K562 (cell line): ENCODE results near the gene MXI1. TPM values are rescaled to one million over a fixed set of nuclear protein-coding genes. Genes with fewer than 3 reads are reported as not detected.

Source experiments
- ATAC-seq: fragments of 200-7000 bp; cut with Tn5 transposase; 3 replicates; pipeline ENCODE4 v1.9.1; 2020; ENCODE audit warnings: moderate library complexity
- BruUV-seq: library from RNA; stranded (reverse); fragments of 400-500 nt; replicated peaks from 2 replicates; lab custom pipeline; 2021; lab: Mats Ljungman, UMichigan
- CTCF ChIA-PET: fragments of 300-600 bp; formaldehyde crosslinking; extraction: SDS; loops from one replicate; lab custom pipeline; 2021; ENCODE audit warnings: low intra/inter-chr PET ratio; lab: Yijun Ruan, JAX
- POLR2A ChIA-PET: fragments of 300-600, 350-650 bp; sonication (Branson Sonifier 250); formaldehyde crosslinking; extraction: SDS; loops from one replicate; lab custom pipeline; 2021; ENCODE audit warnings: antibody characterized with exemption, inconsistent platforms; lab: Yijun Ruan, JAX
- DNase-seq, 4 experiments: peaks; one replicate each; pipeline versions ENCODE4 v3.0.0 to v3.0.0-alpha.2; 2011 to 2018; ENCODE audit warnings: low spot score in 3 of 4, mixed read lengths in 3 of 4; ENCODE audit errors: extremely low read depth in 1 of 4
- FAIRE-seq: peaks from 2 replicates; lab custom pipeline; 2011; peaks lifted over from hg19 to GRCh38; lab: Jason Lieb, UNC
- H2AFZ ChIP-seq: 2 replicates; pipeline ENCODE4 v1.6.0; 2011; ENCODE audit warnings: low read depth, low read length, control low read depth, inconsistent platforms
- H3K27ac ChIP-seq: fragments of 200-600 bp; 3 replicates; pipeline ENCODE4 v1.8.0; 2011; ENCODE audit warnings: low read depth, mild to moderate bottlenecking, control low read depth, inconsistent platforms, low read length, moderate library complexity, mixed read lengths; ENCODE audit errors: extremely low read depth
- H3K27me3 ChIP-seq, 2 experiments: fragments of 300-600 bp in 1 of 2; 2 replicates in 1 of 2; 3 replicates in 1 of 2; pipeline versions ENCODE4 v1.6.0 to v1.8.0; 2011; ENCODE audit warnings: inconsistent platforms in 2 of 2, low read length in 2 of 2, mild to moderate bottlenecking in 1 of 2, mixed read lengths in 1 of 2, moderate library complexity in 1 of 2; ENCODE audit not compliant: control insufficient read depth in 2 of 2, insufficient read depth in 2 of 2
- H3K36me3 ChIP-seq: fragments of 300-600 bp; 3 replicates; pipeline ENCODE4 v1.8.0; 2011; ENCODE audit warnings: mild to moderate bottlenecking, low read length, inconsistent platforms; ENCODE audit not compliant: control insufficient read depth, insufficient read depth
- H3K4me1 ChIP-seq, 2 experiments: fragments of 200-600 bp in 1 of 2; replicated peaks in 1 of 2; 2 replicates in 1 of 2; 3 replicates in 1 of 2; pipeline versions ENCODE4 v1.5.1 to v1.8.0; 2011; ENCODE audit warnings: inconsistent platforms in 2 of 2, low read length in 2 of 2, mild to moderate bottlenecking in 1 of 2, mixed read lengths in 1 of 2, moderate library complexity in 1 of 2; ENCODE audit not compliant: control insufficient read depth in 2 of 2, insufficient read depth in 2 of 2
- H3K4me2 ChIP-seq: 2 replicates; pipeline ENCODE4 v1.6.1; 2011; ENCODE audit warnings: low read length, control low read depth, inconsistent platforms, mixed read lengths; ENCODE audit not compliant: insufficient read depth
- H3K4me3 ChIP-seq: fragments of 200-600 bp; sonication (generic), shearing (Covaris generic); 2 replicates; pipeline ENCODE4 v1.5.1; 2016; ENCODE audit warnings: control low read depth, inconsistent platforms
- H3K79me2 ChIP-seq: fragments of 200-600 bp; 3 replicates; pipeline ENCODE4 v1.8.0; 2011; ENCODE audit warnings: low read length, inconsistent platforms; ENCODE audit not compliant: control insufficient read depth, insufficient read depth
- H3K9ac ChIP-seq, 2 experiments: 2 replicates each; pipeline versions ENCODE4 v1.6.0 to v1.6.1; 2011; ENCODE audit warnings: low read depth in 2 of 2, low read length in 2 of 2, control low read depth in 1 of 2, inconsistent platforms in 1 of 2, mild to moderate bottlenecking in 1 of 2, mixed read lengths in 1 of 2; ENCODE audit not compliant: insufficient read depth in 1 of 2
- H3K9me1 ChIP-seq: one replicate; pipeline ENCODE4 v1.6.0; 2011; ENCODE audit warnings: inconsistent platforms, mild to moderate bottlenecking, low read length, moderate library complexity; ENCODE audit not compliant: control insufficient read depth, insufficient read depth
- H3K9me3 ChIP-seq: replicated peaks from 2 replicates; pipeline ENCODE4 v1.5.1; 2011; ENCODE audit warnings: low read depth, low read length, inconsistent platforms; ENCODE audit not compliant: control insufficient read depth, insufficient read depth
- H4K20me1 ChIP-seq: replicated peaks from 2 replicates; pipeline ENCODE4 v1.6.1; 2011; ENCODE audit warnings: low read length, inconsistent platforms, mixed read lengths; ENCODE audit not compliant: control insufficient read depth, insufficient read depth
- ARID1B ChIP-seq: fragments of 450-650 bp; IDR thresholded peaks from 2 replicates; pipeline ENCODE4 v1.6.1; 2016; ENCODE audit warnings: antibody characterized with exemption, mild to moderate bottlenecking, inconsistent platforms
- ATF1 ChIP-seq, 2 experiments: fragments of 450-650 bp in 1 of 2; IDR thresholded peaks; 2 replicates each; pipeline ENCODE4 v1.6.1; 2016; ENCODE audit warnings: missing compliant biosample characterization in 1 of 2, missing genetic modification characterization in 1 of 2
- CBX2 ChIP-seq: fragments of 200-600 bp; sonication (generic); IDR thresholded peaks from one replicate; pipeline ENCODE4 v1.6.1; 2012; ENCODE audit warnings: mild to moderate bottlenecking, low read length, inconsistent platforms; ENCODE audit not compliant: insufficient read depth, poor library complexity, severe bottlenecking
- CHCHD3 ChIP-seq: fragments of 250-450 bp; sonication (Bioruptor Pico); IDR thresholded peaks from 2 replicates; pipeline ENCODE4 v2.1.2; 2022; ENCODE audit warnings: mild to moderate bottlenecking
- E2F1 ChIP-seq: sonication (generic); formaldehyde crosslinking; IDR thresholded peaks from 2 replicates; pipeline ENCODE4 v1.8.1; 2023; ENCODE audit warnings: mild to moderate bottlenecking, missing genetic modification reagents, moderate library complexity
- MAFG ChIP-seq: fragments of 450-650 bp; conservative IDR thresholded peaks from 2 replicates; pipeline ENCODE4 v1.6.1; 2016; ENCODE audit warnings: missing genetic modification characterization, missing compliant biosample characterization
- NCOA6 ChIP-seq: fragments of 450-650 bp; IDR thresholded peaks from 2 replicates; pipeline ENCODE4 v1.6.1; 2017; ENCODE audit warnings: mild to moderate bottlenecking
- NR2C1 ChIP-seq, 2 experiments: fragments of 450-650 bp; IDR thresholded peaks; 2 replicates each; pipeline ENCODE4 v1.6.1; 2017; ENCODE audit warnings: mild to moderate bottlenecking in 2 of 2, antibody characterized with exemption in 1 of 2, inconsistent platforms in 1 of 2, missing compliant biosample characterization in 1 of 2, missing genetic modification characterization in 1 of 2
- NR2C2 ChIP-seq, 2 experiments: fragments of 200-800 bp in 1 of 2; sonication (Bioruptor generic) in 1 of 2; sonication (generic) in 1 of 2; formaldehyde crosslinking in 1 of 2; IDR thresholded peaks; 2 replicates each; pipeline versions ENCODE4 v1.6.1 to v1.8.0; 2016 to 2022; ENCODE audit warnings: mild to moderate bottlenecking in 1 of 2, missing compliant biosample characterization in 1 of 2, missing genetic modification characterization in 1 of 2, missing genetic modification reagents in 1 of 2
- NUFIP1 ChIP-seq: fragments of 450-650 bp; IDR thresholded peaks from 2 replicates; pipeline ENCODE4 v1.6.1; 2018; ENCODE audit not compliant: partially characterized antibody
- PYGO2 ChIP-seq: fragments of 450-650 bp; IDR thresholded peaks from 2 replicates; pipeline ENCODE4 v1.6.1; 2016; ENCODE audit warnings: mild to moderate bottlenecking, missing genetic modification characterization, moderate library complexity, missing compliant biosample characterization
- TFAP4 ChIP-seq: sonication (generic); formaldehyde crosslinking; IDR thresholded peaks from 2 replicates; pipeline ENCODE4 v1.8.0; 2022; ENCODE audit warnings: missing genetic modification reagents, mild to moderate bottlenecking, moderate library complexity, borderline replicate concordance
- TFE3 ChIP-seq: fragments of 450-650 bp; formaldehyde crosslinking; IDR thresholded peaks from 2 replicates; pipeline ENCODE4 v1.4.0; 2020; ENCODE audit warnings: mild to moderate bottlenecking, mixed read lengths
- ZNF143 ChIP-seq: sonication (generic); formaldehyde crosslinking; IDR thresholded peaks from 2 replicates; pipeline ENCODE4 v1.9.0; 2022; ENCODE audit warnings: mild to moderate bottlenecking, missing genetic modification reagents
- ZNF316 ChIP-seq: fragments of 450-650 bp; IDR thresholded peaks from 2 replicates; pipeline ENCODE4 v1.6.1; 2016
- WGBS: fragments of 100-300 bp; shearing (Covaris generic); methylation state at CpG from one replicate; pipeline ENCODE4 v1.1.6; 2016; ENCODE audit warnings: low coverage, mixed read lengths; ENCODE audit not compliant: insufficient coverage; ENCODE audit errors: missing lambda C conversion rate; 5-methylcytosine and 5-hydroxymethylcytosine counted together
- in situ Hi-C: fragments of 300-500 bp; cut with MboI; formaldehyde crosslinking; loops from 4 replicates; pipeline ENCODE4 v1.15.0; 2018; ENCODE audit warnings: inconsistent platforms, mixed read lengths
- intact Hi-C: fragments of 100-400 bp; cut with micrococcal nuclease; formaldehyde crosslinking; loops from 2 replicates; pipeline ENCODE4 v1.14.2; 2022
- polyA plus RNA-seq, 8 experiments: library from polyadenylated mRNA; depleted of rRNA in 4 of 8; stranded (reverse) in 5 of 8; unstranded in 3 of 8; fragments of >200 nt; fragmentation: Nextera tagmentation in 2 of 8; fragmentation: Illumina TruSeq in 1 of 8; extraction: Ambion mirVana in 2 of 8; extraction: Trizol in 1 of 8; gene quantifications; 2 replicates each; pipeline versions ENCODE4 v1.2.1 to v1.2.3, GENCODE V29; 2011 to 2014; ENCODE audit warnings: inconsistent platforms in 1 of 8, missing spikeins in 1 of 8
- total RNA-seq, 7 experiments: library from RNA; depleted of rRNA in 6 of 7; stranded (reverse); fragments of >200 nt in 6 of 7; fragmentation: Illumina TruSeq in 2 of 7; extraction: Trizol in 2 of 7; gene quantifications; 2 replicates each; pipeline versions ENCODE4 v1.2.1 to v1.2.3, GENCODE V29; 2011 to 2021; ENCODE audit warnings: low replicate concordance in 1 of 7

Gene MXI1
- total and polyA plus RNA-seq, 9 of the 15 experiments (the other 6 are each of a cell fraction or from before 2014, with no cell fraction given), result 9.1 to 23.7 (median 14.8) TPM

GRCh38 chr10:110210674-110211464 is 3.5 kb downstream of the MXI1 start (continued):
- no peak for TF ChIP-seq NR2C2 (CRISPR knock-in tag; IDR thresholded peaks at IDR 0.05)
- 0 out of 2 replicates have a peak, but pooled peaks have one; percentile 14 for TF ChIP-seq NR2C2 (tag; IDR thresholded peaks at IDR 0.05)
- TF ChIP-seq NCOA6, result no peak
- no peak for TF ChIP-seq MAFG (tag)
- no peak for TF ChIP-seq PYGO2 (tag)
- 0 out of 2 replicates have a peak, but pooled peaks have one; percentile 33 for TF ChIP-seq ZNF143 (CRISPR knock-in tag)
- TF ChIP-seq ZNF316, result no peak; the same call in 1 of the 2 replicates
- TF ChIP-seq, all 486 proteins: peak for 100

GRCh38 chr10:110211465-110211843 is 4.0 kb downstream of the MXI1 start:
- Histone ChIP-seq H3K4me1 (peaks cover 28 to 40% of the 10 kb centered on the region in 2 experiments; a peak in 4 of 5 replicates), H3K36me3 (no peaks in the 10 kb centered on the region), H3K9ac (peak overlapping the region; percentile 18 to 86; a peak in 3 of 4 replicates), H3K27ac (peak overlapping the region; percentile 88), H3K9me3 (no peaks in the 10 kb centered on the region), H3K79me2 (peaks cover 73% of the 10 kb centered on the region), H3K9me1 (no peaks in the 10 kb centered on the region), H2AFZ (0 out of 2 replicates have a peak overlapping the region, but pooled peaks have one; percentile 11), H3K4me3 (peak overlapping the region; percentile 59), H3K27me3 (no peaks in the 10 kb centered on the region), H3K4me2 (peak overlapping the region; percentile 82), H4K20me1 (no peaks in the 10 kb centered on the region)
- intact Hi-C loops, result no loop called here
- DNase-seq (no peak), ATAC-seq (no peak), FAIRE-seq (no peak)
- WGBS, result 0% methylated on average over 9 of the region's 10 CpGs
- POLR2A ChIA-PET, result interaction anchor here (1.1 to 4.4 kb wide), 6 partner anchors 9 to 102 kb away, joined by 3 to 61 read pairs (median 4); no protein-coding TSS in a partner anchor
- CTCF ChIA-PET, result no interaction called here
- in situ Hi-C loops, result no loop called here
- TSS peak; percentile 31 for BruUV-seq
- TF ChIP-seq TFAP4 (CRISPR knock-in tag) (peak; percentile 44), TFE3 (peak; percentile 54), NR2C1 (IDR thresholded peaks at IDR 0.05) (peak; percentile 62; the same call in 1 of the 2 replicates), NR2C1 (tag; IDR thresholded peaks at IDR 0.05) (peak; percentile 48; the same call in 1 of the 2 replicates), NUFIP1 (no peak), ARID1B (no peak), E2F1 (no peak), ATF1 (CRISPR knock-in tag; IDR thresholded peaks at IDR 0.05) (no peak), ATF1 (tag; IDR thresholded peaks at IDR 0.05) (peak; percentile 92), NR2C2 (CRISPR knock-in tag; IDR thresholded peaks at IDR 0.05) (no peak), NR2C2 (tag; IDR thresholded peaks at IDR 0.05) (peak; percentile 63; the same call in 1 of the 2 replicates), CHCHD3 (CRISPR knock-in tag) (no peak), CBX2 (no peak)
